Subcutaneous abdominal adipose tissue (tissue), 5 donors: ENCODE data around the gene TMBIM1.

Experiments
- H3K27ac ChIP-seq: one replicate; pipeline ENCODE4 v1.7.0; 2013; ENCODE audit warnings: low read depth, mild to moderate bottlenecking, inconsistent platforms, low read length, moderate library complexity
- H3K27me3 ChIP-seq, 5 donors: one replicate each; pipeline ENCODE4 v1.7.0; 2013; ENCODE audit warnings: low read length in 5 of 5, inconsistent platforms in 1 of 5; ENCODE audit not compliant: control insufficient read depth in 5 of 5, insufficient read depth in 4 of 5
- H3K36me3 ChIP-seq, 5 donors: one replicate each; pipeline ENCODE4 v1.7.0; 2013; ENCODE audit warnings: low read length in 5 of 5; ENCODE audit not compliant: control insufficient read depth in 5 of 5, insufficient read depth in 5 of 5
- H3K4me1 ChIP-seq, 5 donors: one replicate each; pipeline ENCODE4 v1.7.0; 2013; ENCODE audit warnings: low read length in 5 of 5, mild to moderate bottlenecking in 3 of 5, moderate library complexity in 1 of 5; ENCODE audit not compliant: control insufficient read depth in 5 of 5, insufficient read depth in 5 of 5
- H3K4me3 ChIP-seq, 5 donors: one replicate each; pipeline ENCODE4 v1.7.0; 2013; ENCODE audit warnings: low read length in 5 of 5, low read depth in 1 of 5
- H3K9ac ChIP-seq, 5 donors: one replicate each; pipeline ENCODE4 v1.7.0; 2013; ENCODE audit warnings: low read length in 5 of 5, mild to moderate bottlenecking in 4 of 5, moderate library complexity in 3 of 5
- H3K9me3 ChIP-seq, 5 donors: one replicate each; pipeline ENCODE4 v1.7.0; 2013; ENCODE audit warnings: low read length in 5 of 5; ENCODE audit not compliant: control insufficient read depth in 5 of 5
- donor health status: healthy.
- donor health status: healthy.
- donor health status: healthy.
- donor health status: healthy.
- donor health status: healthy.

TMBIM1 gene

GRCh38 chr2:218329027-218329825 lies 36.9 kb upstream of the TMBIM1 start:
- Histone ChIP-seq H3K36me3 (no peaks in the 10 kb centered on the region), H3K4me1 (peaks cover 2 to 59% (median 14%) of the 10 kb centered on the region in 5 donors), H3K9ac (no peak overlapping the region), H3K4me3 (no peak overlapping the region), H3K27me3 (peaks cover 0 to 2% (median 0%) of the 10 kb centered on the region in 5 donors), H3K9me3 (no peaks in the 10 kb centered on the region), H3K27ac (no peak overlapping the region)

DNA sequence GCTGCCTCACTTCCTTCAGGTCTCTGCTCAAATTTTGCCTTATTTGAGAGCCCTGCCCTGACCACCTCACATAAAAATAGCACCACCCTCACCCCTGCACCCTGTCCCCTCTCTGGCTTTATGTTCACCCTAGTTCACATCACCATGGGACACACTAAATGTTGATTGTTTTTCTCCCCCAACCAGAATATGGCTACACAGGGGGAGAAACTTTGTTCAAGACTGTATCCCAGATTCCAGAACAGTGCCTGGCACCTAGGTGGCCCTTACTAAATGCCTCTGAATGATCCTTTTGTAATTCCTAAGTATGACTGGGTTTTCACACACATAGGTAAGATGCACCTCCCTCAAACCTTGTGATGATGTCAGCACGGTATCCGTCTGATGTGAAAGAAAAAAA lies 36.0 kb upstream of the TMBIM1 start:
- Histone ChIP-seq H3K27ac (no peak overlapping the region), H3K36me3 (no peaks in the 10 kb centered on the region), H3K9me3 (no peaks in the 10 kb centered on the region), H3K9ac (no peak overlapping the region), H3K4me1 (peaks cover 4 to 68% (median 23%) of the 10 kb centered on the region in 5 donors), H3K4me3 (no peak overlapping the region), H3K27me3 (peaks cover 0 to under 1% (median 0%) of the 10 kb centered on the region in 5 donors)

- Histone ChIP-seq H3K9ac (no peak overlapping the region), H3K4me3 (peak overlapping the region in 1 of 5 donors; percentile 4), H3K4me1 (peaks cover 4 to 68% (median 25%) of the 10 kb centered on the region in 5 donors), H3K27ac (no peak overlapping the region), H3K9me3 (no peaks in the 10 kb centered on the region), H3K27me3 (no peaks in the 10 kb centered on the region), H3K36me3 (no peaks in the 10 kb centered on the region)
Measured at GRCh38 chr2:218327451-218328210, 35.3 kb upstream of the TMBIM1 start.

GRCh38 chr2:218326315-218326714 lies 34.0 kb upstream of the TMBIM1 start:
- no peak overlapping the region for H3K27ac ChIP-seq
- H3K4me1 ChIP-seq, result peaks cover 8 to 65% (median 31%) of the 10 kb centered on the region in 5 donors
- no peak overlapping the region for H3K4me3 ChIP-seq
- no peaks in the 10 kb centered on the region for H3K27me3 ChIP-seq
- H3K9ac ChIP-seq, result no peak overlapping the region
- H3K36me3 ChIP-seq, result no peaks in the 10 kb centered on the region
- H3K9me3 ChIP-seq, result no peaks in the 10 kb centered on the region

- Histone ChIP-seq H3K36me3 (no peaks in the 10 kb centered on the region), H3K9ac (no peak overlapping the region), H3K4me1 (peaks cover 8 to 68% (median 31%) of the 10 kb centered on the region in 5 donors), H3K4me3 (no peak overlapping the region), H3K27ac (no peak overlapping the region), H3K27me3 (no peaks in the 10 kb centered on the region), H3K9me3 (no peaks in the 10 kb centered on the region)
Measured at GRCh38 chr2:218325566-218326160, 33.4 kb upstream of the TMBIM1 start.

DNA sequence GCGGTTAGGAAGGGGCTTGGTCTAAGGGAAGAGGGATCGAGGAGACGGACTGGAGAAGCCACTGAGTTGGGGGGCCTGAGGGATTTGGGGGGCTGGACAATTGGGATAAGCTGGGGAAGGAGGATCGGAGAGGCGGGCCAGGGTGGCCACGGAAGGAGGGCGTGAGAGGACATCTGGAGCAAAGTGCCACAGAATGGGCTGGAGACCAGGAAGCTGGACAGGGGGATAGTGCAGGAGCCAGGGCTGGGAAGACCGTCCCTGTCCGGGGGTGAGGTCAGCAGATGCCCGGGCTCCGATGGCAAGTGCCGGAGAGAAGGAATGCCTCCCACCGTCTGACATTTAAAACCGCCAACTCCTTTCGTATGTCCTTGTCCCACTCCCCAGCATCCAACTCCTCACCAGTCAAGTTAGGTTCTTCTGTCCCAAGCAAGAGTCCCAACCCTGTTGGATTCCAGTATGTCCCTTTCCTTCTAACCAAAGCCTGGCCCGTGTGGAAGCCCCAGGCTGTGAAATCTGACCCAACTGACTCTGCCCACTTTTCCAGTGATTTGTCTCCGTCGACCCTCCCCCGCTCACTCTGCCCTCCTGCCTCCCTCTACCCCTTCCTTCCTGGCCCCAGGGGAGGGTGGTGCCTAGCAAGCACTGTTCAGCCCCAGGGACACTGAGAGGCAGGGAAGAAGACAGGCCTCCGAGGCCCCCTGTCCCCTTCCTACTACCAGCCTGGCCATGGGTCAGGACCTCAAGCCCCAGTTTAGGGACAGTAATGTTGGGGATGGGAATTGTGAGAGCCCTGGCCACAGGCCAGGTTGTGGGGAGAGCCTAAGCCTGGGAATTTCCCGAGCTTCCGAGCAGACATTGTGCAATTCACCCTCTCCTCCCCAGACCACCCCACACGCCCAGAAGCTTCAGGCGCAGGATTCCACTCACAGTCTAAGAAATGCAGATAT lies 31.5 kb upstream of the TMBIM1 start:
- peak overlapping the region; percentile 62 to 75 (median 69) for H3K4me3 ChIP-seq
- H3K27me3 ChIP-seq, result no peaks in the 10 kb centered on the region
- no peaks in the 10 kb centered on the region for H3K36me3 ChIP-seq
- H3K27ac ChIP-seq, result peak overlapping the region; percentile 60
- peaks cover 8 to 54% (median 27%) of the 10 kb centered on the region in 5 donors for H3K4me1 ChIP-seq
- H3K9me3 ChIP-seq, result no peaks in the 10 kb centered on the region
- peak overlapping the region in 4 of 5 donors; percentile 4 to 68 (median 26) for H3K9ac ChIP-seq

DNA sequence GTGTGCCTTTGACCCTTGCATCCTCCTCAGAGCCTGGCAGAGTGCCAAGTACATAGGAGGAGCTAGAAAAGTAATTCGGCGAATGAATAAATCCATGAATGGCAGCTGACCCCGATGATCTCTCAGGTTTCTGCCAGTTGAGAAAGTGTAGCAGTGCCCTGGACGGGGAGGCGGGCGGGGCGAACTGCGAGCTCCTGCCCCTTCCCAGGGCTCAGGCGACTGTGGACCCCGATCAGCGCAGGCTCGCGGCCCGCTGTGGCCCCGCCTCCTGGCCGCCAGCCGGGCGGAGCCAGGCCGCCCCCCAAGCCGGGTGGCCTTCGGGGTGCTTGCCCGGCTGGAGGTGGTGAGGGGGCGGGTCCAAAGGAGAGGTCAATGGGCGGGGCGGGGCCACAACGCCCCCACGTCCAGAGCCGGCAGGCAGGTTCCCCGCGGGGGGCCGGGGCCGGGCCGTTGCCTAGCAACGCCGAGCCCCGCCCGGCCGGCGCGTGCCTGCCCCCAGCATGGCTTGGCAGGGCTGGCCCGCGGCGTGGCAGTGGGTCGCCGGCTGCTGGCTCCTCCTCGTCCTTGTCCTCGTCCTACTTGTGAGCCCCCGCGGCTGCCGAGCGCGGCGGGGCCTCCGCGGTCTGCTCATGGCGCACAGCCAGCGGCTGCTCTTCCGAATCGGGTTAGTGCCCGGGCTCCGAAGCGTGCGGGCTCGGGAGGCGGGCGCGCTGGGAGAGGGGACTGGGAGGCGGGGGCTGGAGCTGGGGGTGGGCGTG lies 30.6 kb upstream of the TMBIM1 start:
- H3K4me1 ChIP-seq, result peaks cover 8 to 54% (median 27%) of the 10 kb centered on the region in 5 donors
- H3K9ac ChIP-seq, result peak overlapping the region in 4 of 5 donors; percentile 53 to 74 (median 70)
- peak overlapping the region; percentile 62 to 75 (median 69) for H3K4me3 ChIP-seq
- H3K27me3 ChIP-seq, result no peaks in the 10 kb centered on the region
- peak overlapping the region; percentile 60 for H3K27ac ChIP-seq
- no peaks in the 10 kb centered on the region for H3K36me3 ChIP-seq
- H3K9me3 ChIP-seq, result no peaks in the 10 kb centered on the region

DNA sequence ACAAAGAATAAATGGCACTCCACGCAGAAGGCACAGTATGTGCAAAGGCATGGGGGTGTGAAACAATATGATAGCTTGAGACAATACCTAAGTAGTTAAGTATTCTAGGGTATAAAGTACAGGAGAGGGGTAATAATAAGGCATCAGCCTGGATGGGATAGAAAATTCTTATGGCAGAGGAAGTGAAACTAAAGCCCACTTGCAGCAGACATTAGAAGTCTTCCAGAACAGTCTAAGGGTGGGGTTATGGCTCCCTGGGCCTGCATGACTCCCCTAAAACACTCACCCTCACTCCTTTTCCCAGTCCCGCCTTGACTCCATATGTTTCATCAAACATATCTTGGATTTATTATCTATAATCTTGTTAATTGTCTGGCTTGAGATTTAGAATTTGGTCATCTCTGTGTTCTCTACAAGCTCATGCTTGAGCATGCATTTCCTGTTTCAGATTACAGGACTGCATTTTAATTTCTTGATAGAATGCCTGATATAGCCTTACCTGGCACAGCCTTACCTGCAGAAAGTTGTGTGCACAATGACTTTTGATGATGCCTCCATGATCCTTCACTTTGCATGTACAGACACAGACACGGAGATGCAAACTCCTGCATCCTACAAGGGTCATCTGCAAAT lies 28.5 kb upstream of the TMBIM1 start:
- no peak overlapping the region for H3K27ac ChIP-seq
- H3K9me3 ChIP-seq, result no peaks in the 10 kb centered on the region
- no peak overlapping the region for H3K4me3 ChIP-seq

More for the DNA sequence above, 28.5 kb upstream of the TMBIM1 start:
- Histone ChIP-seq H3K4me1 (peaks cover 10 to 36% (median 23%) of the 10 kb centered on the region in 5 donors), H3K27me3 (no peaks in the 10 kb centered on the region), H3K36me3 (no peaks in the 10 kb centered on the region), H3K9ac (no peak overlapping the region)
